Stimulated activated CD8-positive, alpha-beta memory T cell treated with anti-CD3 and anti-CD28 coated beads, Interleukin-7, amount 100 ng/mL, for 4 hours (primary cell): ENCODE measurements around the gene SPANXN4.

Source experiments
- DNase-seq, 2 donors: peaks; one replicate each; pipeline ENCODE4 v3.0.0-alpha.2; 2020; ENCODE audit warnings: low read depth in 2 of 2

SPANXN4 gene, protein sequence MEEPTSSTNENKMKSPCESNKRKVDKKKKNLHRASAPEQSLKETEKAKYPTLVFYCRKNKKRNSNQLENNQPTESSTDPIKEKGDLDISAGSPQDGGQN

GRCh38 chrX:143025628-143026027 lies at the start of gene SPANXN4:
TSS of gene SPANXN4 (plus strand) at chrX:143025928. CDS start at chrX:143026015, 87 bp downstream.
- no peak for DNase-seq

GRCh38 chrX:142977128-142977914 lies 48.4 kb upstream of the SPANXN4 start:
- no peak for DNase-seq

- no peak for DNase-seq
Measured at GRCh38 chrX:142978130-142978684, 47.5 kb upstream of the SPANXN4 start.

- no peak for DNase-seq
Measured at GRCh38 chrX:142982679-142983078, 43.0 kb upstream of the SPANXN4 start.

GRCh38 chrX:142994988-142995387 lies 30.7 kb upstream of the SPANXN4 start:
- no peak for DNase-seq

- no peak for DNase-seq
Measured at GRCh38 chrX:142998447-142999198, 27.1 kb upstream of the SPANXN4 start.

DNA sequence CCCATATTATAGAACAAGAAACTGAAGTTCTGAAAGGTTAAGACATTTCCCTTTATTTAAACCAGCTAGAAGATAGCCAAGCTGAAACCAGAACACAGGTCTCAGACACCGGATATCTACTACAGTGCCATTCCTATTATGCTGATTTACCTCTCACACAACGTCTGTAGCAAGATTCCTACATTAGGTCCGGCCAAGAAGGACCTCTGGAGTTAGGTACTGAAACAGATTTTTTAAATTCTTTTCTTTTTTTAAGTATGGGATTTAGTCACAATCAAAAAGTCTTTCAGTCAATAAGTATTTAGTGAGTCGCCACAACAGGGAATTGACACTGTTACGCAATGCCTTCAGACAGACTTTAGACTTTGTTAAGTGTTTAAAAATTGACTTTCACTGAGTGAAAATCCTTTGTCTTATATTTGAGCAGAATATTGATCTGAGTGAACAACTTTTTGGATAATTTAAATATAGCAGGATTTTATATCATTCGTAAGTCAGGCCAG lies 26.5 kb upstream of the SPANXN4 start:
- DNase-seq = no peak

- no peak for DNase-seq
Measured at GRCh38 chrX:143002206-143002605, 23.5 kb upstream of the SPANXN4 start.

- no peak for DNase-seq
Measured at GRCh38 chrX:143017272-143017671, 8.5 kb upstream of the SPANXN4 start.

DNA sequence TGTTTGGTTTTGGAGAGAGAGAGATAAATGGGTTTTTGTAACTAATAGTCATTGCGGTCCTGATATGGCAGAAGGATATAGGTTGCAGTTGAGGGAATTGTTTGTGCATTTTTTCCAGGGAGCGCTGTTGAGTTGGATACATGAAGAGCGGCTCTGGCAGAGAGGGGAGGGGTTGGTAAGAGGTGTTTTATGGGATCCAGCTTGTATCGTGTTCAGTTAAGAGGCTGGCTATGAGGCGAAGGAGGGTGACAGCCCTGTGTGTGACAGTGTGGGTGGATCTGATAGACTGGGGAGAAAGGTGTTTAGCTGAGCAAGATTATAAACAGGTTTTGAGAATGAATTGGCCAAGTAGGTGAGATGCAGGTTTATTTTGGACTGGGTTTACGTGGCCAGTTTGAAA lies 1.5 kb downstream of the SPANXN4 start:
- DNase-seq = no peak

- no peak for DNase-seq
Measured at GRCh38 chrX:143047511-143047910, 21.8 kb downstream of the SPANXN4 start.

GRCh38 chrX:143058120-143058519 lies 32.4 kb downstream of the SPANXN4 start:
- no peak for DNase-seq

DNA sequence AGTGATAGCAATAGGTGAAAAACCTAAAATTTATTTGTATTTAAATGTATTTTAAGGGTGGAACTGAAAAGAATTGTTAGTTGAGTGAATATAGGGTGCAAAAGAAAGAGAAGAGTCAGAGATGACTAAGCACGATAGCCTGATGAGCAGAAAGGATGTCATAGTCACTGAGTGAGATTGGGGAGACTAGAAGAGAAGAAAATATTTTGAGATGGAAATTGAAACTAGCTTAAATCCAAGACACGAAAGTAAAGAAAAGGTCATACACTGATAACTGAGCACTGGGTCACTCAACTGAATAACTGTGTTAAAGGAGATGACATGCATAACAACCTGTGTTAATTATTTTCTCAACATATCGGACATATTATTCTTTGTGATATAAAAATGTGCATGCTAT lies 55.5 kb downstream of the SPANXN4 start:
- no peak for DNase-seq

GRCh38 chrX:143082537-143082936 lies 56.8 kb downstream of the SPANXN4 start:
- DNase-seq = no peak
